ENCODE measurements around the gene KCNK18.

Gene KCNK18

DNA sequence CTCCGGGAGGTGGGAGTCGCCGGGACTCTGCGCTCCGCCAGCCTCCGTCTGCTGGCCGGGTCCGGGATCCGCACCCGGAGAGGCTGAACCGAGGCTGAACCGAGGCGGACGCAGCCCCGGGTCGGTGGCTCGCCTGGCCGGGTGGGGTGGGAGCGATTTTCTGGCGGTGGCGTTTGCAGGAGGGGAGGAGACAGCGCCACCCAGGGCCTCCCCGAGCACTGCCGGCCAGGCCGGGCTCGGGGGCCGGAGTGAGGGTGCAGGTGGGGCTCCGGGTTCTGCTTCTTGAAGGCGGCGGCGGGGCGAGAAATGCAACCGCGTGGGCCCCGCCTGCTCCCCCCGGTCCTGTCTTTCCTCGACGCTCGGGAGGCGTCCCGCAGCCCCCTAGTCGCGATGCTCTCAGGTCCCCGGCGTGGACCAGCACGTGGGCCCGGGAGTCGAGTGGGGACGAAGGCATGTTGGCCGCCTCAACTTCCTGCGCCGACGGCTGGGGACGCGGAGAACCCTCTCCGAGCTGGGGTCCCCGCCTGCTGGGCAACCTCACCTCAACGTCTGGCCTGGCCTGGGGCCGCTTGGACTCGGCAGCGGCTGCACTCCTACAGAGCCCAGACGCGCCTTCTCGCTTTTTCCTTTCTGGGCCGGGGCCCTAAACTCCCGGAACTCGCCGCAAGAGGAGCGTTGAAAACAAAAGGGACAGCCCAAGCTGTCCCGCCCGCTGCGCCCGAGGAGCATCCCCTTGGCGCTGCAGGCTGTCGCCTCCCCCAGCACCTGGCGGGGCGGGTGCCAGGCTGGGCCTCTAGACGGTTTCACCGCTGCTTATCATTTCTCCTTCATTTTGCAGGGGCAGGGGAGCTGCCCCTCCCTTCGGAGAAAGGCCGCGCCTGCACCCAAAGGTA lies 34.0 kb upstream of the KCNK18 start:
- DNase-seq (ENCODE audit: insufficient read length, low spot score) (no peak), FAIRE-seq (no peak)
- no peak for TF ChIP-seq POLR2AphosphoS5 (IDR thresholded peaks at IDR 0.05; ENCODE audit: low read depth, low read length)
- no peak for TF ChIP-seq POLR2A (IDR thresholded peaks at IDR 0.05; ENCODE audit: low read depth, low read length)
- no peak for TF ChIP-seq TAF1 (IDR thresholded peaks at IDR 0.05; ENCODE audit: low read depth, low read length)
- no peak for TF ChIP-seq PAX5 (IDR thresholded peaks at IDR 0.05; ENCODE audit: insufficient read depth, low read length, severe bottlenecking)
- TF ChIP-seq SPI1 (IDR thresholded peaks at IDR 0.05; ENCODE audit: low read depth, low read length), result no peak

DNA sequence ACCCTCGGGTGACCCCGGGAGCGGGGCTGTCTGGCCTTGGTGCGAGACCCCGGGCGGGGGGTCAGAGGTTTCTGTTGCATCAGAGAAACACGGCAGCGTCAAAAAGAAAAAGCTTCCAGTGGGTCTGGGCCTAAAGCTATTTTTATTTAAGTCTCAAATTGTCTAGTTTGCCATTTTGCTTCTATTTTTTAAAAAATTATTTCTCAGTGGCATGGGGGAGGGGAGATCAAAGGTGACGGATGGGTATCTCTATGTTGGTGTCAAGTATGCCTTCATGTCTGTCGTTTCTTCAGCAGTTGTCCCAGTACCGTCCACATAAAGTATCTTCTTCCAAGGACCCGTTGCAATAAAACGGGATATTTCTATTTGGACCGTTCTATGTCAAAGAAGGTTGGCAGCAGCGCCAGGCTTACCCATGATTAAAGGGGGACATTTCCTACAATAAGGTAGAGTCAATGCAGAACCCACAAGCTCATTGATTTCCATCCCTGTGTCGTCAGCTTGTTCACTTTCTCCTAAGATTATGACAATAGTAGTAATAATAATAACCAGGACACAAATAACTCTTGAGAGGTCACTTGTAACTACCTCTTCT lies 33.2 kb upstream of the KCNK18 start:
- FAIRE-seq, result no peak
- TF ChIP-seq SPI1 (IDR thresholded peaks at IDR 0.05; ENCODE audit: low read depth, low read length) (no peak), POLR2A (IDR thresholded peaks at IDR 0.05; ENCODE audit: low read depth, low read length) (no peak), TAF1 (IDR thresholded peaks at IDR 0.05; ENCODE audit: low read depth, low read length) (no peak), POLR2AphosphoS5 (IDR thresholded peaks at IDR 0.05; ENCODE audit: low read depth, low read length) (no peak), PAX5 (IDR thresholded peaks at IDR 0.05; ENCODE audit: insufficient read depth, low read length, severe bottlenecking) (no peak), POU2F2 (IDR thresholded peaks at IDR 0.05; ENCODE audit: low read depth, low read length) (no peak)
- DNase-seq (ENCODE audit: insufficient read length, low spot score), result no peak

DNA sequence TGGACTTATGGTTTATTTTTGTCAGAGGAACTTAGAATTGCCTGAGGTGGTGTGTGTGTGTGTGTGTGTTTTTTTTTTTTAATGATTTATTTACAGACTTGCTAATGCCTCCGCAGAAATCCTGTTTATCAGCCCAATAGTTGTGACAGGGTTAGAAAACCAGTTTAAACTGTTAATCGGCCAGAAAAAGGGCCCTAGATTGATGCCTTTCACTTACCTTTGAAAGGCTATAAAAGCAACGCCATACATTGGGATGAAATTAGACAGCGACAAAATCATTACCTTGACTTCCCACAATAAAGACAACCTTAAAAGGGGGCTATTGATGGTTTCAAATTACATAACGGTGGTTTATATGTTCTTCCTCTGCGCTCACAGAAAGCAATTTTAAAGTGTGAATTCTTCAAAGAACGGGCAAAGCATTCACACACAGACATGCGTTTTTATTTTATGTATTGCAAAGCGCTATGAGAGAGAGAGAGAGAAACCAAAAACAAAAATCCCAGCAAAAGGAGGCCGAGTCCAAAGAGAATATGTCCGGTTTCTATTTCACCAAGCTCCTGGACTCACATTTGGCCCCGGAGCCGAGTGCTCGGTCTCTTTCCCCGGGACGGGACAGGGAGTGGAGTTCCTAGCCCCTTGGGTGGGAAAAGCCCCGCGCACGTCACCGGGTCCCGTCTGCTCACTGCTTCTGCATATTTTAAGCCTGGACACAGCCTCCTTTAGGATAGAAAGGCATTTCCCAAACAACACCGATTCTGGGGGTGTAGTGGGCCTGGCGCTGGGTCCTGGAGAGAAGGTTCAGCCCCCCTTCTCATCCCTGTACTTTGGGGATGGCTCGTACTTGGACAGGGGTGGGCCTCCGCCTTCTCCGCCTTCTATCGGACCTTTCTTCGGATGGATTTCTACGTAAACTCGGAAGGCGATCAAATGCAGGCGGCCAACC lies 32.4 kb upstream of the KCNK18 start:
- no peak for FAIRE-seq
- TF ChIP-seq POLR2AphosphoS5 (IDR thresholded peaks at IDR 0.05; ENCODE audit: low read depth, low read length) (no peak), PAX5 (IDR thresholded peaks at IDR 0.05; ENCODE audit: insufficient read depth, low read length, severe bottlenecking) (no peak), POLR2A (IDR thresholded peaks at IDR 0.05; ENCODE audit: low read depth, low read length) (no peak), SPI1 (IDR thresholded peaks at IDR 0.05; ENCODE audit: low read depth, low read length) (no peak), POU2F2 (IDR thresholded peaks at IDR 0.05; ENCODE audit: low read depth, low read length) (no peak), TAF1 (IDR thresholded peaks at IDR 0.05; ENCODE audit: low read depth, low read length) (no peak)
- no peak for DNase-seq (ENCODE audit: insufficient read length, low spot score)

DNA sequence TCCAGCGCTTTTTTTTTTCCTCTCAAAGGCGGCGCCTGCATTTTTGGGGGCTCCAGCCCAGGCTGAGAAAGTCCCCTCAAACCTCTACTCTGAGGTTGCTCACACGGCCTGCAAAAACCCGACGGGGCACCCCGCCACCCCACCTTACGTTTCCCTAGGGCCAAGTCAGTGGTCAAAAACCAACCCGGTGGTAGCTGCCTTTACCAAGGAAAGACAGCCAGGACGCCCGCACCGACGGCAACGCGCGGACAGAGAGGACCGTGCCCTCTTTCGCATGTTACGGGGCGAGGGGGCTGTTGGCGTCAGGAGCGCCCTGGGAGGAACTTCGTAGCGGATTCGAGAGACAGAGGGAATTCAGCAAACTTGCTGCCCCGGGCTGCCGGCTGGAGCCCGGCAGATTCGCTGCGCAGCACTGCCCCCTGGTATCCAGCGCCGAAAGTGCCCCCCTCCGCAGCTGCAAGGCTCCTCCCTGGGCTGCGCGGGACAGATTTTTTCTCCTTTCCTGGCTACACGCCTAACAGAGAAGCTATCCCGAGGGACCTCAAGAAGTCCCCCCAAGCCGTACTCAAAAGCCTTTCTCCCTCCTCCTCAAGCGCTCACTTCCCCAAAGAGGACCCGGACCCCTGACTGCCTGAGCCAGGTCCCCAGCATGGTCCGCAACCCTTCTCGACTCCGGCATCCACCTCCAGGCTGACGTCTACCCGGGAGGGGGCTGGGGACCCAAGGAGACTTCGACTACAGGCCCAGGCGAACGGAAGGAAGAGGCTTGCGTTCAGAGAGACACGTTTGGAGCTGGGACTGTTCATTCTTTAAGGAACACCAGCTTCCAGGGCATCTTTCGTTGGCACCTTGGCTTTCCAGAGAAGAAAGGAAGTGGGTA lies 31.5 kb upstream of the KCNK18 start:
- FAIRE-seq, result no peak

DNA sequence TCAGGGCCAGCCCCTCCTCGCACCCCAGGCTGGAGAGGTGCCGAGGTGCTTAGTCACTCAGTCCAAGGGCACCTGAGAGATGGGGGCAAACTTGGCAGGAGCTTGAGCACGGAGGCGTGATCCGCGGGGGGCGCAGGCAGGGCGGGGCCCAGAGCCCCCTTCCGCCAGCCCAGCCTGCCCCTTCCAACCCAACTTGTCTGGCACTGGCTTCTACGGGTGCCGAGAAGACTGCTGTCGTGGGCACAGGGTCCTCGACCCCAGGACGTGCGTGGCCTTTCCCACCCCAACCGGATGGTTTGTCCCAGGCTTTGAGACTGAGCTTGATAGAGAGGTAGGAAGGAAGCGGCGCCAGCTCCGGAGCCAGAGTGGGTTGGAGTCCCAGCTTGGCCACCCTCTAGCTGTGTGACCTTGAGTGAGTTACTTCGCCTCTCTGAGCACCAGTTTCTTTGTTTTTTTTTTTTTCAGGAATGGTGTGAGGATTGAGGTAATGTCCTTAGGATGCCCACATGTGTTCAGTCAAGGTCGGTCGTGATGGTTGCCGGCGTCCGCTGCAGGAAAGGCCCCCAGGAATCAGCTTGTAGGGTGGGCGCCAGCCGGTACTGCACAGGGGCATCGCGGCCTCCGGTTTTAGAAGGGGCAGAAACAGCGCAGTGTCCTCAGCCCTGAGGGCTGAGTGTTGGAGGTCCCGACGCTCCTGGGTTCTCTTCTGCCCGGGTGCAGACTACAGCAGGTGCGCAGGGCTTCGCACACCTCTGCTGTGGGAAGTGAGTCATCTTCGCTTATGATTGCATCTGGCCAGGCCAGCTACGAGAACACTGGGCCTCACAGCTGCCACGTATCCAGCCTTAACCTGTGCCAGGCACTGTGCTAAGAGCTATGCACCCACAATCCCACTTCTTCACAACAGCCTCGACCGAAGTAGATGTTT lies 30.6 kb upstream of the KCNK18 start:
- no peak for TF ChIP-seq PAX5 (IDR thresholded peaks at IDR 0.05; ENCODE audit: insufficient read depth, low read length, severe bottlenecking)
- TF ChIP-seq POLR2AphosphoS5 (IDR thresholded peaks at IDR 0.05; ENCODE audit: low read depth, low read length), result no peak
- no peak for TF ChIP-seq SPI1 (IDR thresholded peaks at IDR 0.05; ENCODE audit: low read depth, low read length)
- no peak for TF ChIP-seq POLR2A (IDR thresholded peaks at IDR 0.05; ENCODE audit: low read depth, low read length)
- no peak for TF ChIP-seq POU2F2 (IDR thresholded peaks at IDR 0.05; ENCODE audit: low read depth, low read length)
- no peak for TF ChIP-seq TAF1 (IDR thresholded peaks at IDR 0.05; ENCODE audit: low read depth, low read length)
- DNase-seq (ENCODE audit: insufficient read length, low spot score) (no peak), FAIRE-seq (no peak)

More for the DNA sequence above, 31.5 kb upstream of the KCNK18 start:
- TF ChIP-seq POU2F2 (IDR thresholded peaks at IDR 0.05; ENCODE audit: low read depth, low read length) (no peak), PAX5 (IDR thresholded peaks at IDR 0.05; ENCODE audit: insufficient read depth, low read length, severe bottlenecking) (no peak), TAF1 (IDR thresholded peaks at IDR 0.05; ENCODE audit: low read depth, low read length) (no peak), POLR2A (IDR thresholded peaks at IDR 0.05; ENCODE audit: low read depth, low read length) (no peak), SPI1 (IDR thresholded peaks at IDR 0.05; ENCODE audit: low read depth, low read length) (no peak), POLR2AphosphoS5 (IDR thresholded peaks at IDR 0.05; ENCODE audit: low read depth, low read length) (no peak)
- DNase-seq (ENCODE audit: insufficient read length, low spot score), result no peak

DNA sequence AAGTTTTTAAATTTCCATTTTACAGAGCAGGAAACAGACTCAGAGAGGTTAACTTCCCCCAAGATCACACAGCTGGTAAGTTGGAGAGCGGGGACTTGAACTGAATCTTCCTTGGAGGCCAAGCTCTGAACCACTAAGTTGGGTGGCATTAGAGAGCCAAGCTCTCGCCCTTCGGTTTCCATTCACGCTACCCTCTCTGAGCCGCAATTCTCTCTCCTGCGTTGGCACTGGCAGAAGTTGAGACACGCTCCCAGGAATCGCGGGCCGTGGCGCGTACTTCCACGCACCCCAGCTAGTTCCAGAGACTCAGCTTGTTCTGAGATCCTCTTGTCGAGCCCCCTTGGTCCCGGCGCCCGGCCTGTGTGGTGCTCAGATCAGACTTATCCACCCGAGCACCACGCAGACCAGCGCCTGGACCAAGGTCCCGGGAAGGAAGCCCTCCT lies 29.9 kb upstream of the KCNK18 start:
- TF ChIP-seq POLR2AphosphoS5 (IDR thresholded peaks at IDR 0.05; ENCODE audit: low read depth, low read length) (no peak), SPI1 (IDR thresholded peaks at IDR 0.05; ENCODE audit: low read depth, low read length) (no peak), PAX5 (IDR thresholded peaks at IDR 0.05; ENCODE audit: insufficient read depth, low read length, severe bottlenecking) (no peak), TAF1 (IDR thresholded peaks at IDR 0.05; ENCODE audit: low read depth, low read length) (no peak), POU2F2 (IDR thresholded peaks at IDR 0.05; ENCODE audit: low read depth, low read length) (no peak), POLR2A (IDR thresholded peaks at IDR 0.05; ENCODE audit: low read depth, low read length) (no peak)
- no peak for FAIRE-seq
- DNase-seq (ENCODE audit: insufficient read length, low spot score), result no peak

DNA sequence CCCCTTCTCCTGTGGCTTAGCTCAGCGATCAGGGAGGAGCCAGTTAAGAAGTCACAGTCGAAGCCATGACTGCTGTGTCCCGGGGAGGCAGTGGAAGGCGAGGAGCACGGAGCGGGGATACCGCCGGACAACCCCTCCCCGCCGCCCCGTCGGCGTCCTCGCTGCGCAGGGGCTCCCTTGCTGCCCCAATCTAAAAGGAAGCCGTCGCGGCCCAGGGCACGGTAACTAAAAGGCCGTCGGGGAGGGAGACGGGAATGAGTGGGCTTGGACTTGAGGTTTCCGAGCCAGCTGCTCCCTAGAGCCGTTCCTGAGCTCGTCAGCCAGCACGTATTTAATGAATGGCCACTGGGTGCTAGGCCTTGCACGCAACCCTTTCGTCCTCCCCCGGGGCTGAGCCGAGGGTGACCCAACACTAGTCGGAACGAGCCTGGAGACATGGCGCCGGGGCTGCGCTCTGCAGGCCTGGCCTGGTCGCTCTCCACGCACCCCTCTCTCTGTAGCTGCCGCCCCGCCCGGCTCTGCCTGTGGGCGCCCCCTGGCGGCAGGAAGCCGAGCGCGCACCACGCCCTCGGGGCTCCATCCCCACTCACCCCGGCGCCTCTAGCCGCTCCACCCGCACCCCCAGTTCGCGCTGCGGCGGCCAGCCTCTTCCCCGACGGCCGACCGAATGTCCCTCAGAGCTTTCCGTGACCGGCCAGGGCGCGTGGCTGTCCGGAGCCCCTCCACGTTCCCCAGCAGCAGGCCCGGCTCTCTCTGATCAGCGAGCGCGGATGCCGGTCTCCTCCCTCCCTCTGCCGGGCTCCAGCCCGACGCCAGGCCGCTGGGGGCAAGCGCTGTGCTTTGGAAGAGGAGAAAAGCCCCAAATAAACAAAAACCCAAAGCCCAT lies 29.3 kb upstream of the KCNK18 start:
- DNase-seq (ENCODE audit: insufficient read length, low spot score) (peak; percentile 82), FAIRE-seq (no peak)
- TF ChIP-seq SPI1 (IDR thresholded peaks at IDR 0.05; ENCODE audit: low read depth, low read length) (no peak), TAF1 (IDR thresholded peaks at IDR 0.05; ENCODE audit: low read depth, low read length) (no peak), PAX5 (IDR thresholded peaks at IDR 0.05; ENCODE audit: insufficient read depth, low read length, severe bottlenecking) (no peak), POU2F2 (IDR thresholded peaks at IDR 0.05; ENCODE audit: low read depth, low read length) (no peak), POLR2A (IDR thresholded peaks at IDR 0.05; ENCODE audit: low read depth, low read length) (no peak), POLR2AphosphoS5 (IDR thresholded peaks at IDR 0.05; ENCODE audit: low read depth, low read length) (no peak)
